ENCODE data around the gene SLC39A3. TPM values are rescaled to one million over a fixed set of nuclear protein-coding genes. Genes with fewer than 3 reads are reported as not detected.

The SLC39A3 gene
- total RNA-seq, 2 donors from 2014 or later, result 21.9 to 25.5 TPM

DNA sequence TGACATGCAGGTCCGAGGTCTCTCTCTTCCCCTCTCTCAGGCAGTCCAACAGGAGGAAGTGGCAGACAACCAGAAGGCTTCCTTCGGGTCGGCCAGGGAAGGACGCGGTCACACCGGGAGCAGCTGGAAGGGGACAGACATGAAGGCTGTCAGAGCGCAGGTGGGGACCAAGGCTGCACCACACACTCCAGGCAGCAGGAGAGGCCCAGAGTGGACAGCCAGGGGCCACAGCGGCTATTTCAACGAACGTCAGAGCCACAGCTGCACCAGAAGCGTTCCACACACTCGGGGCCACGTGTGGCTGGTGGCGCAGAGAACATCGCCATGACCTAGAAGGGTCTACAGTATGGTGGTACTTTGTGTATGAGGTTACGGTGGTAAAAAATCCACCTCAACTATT lies 16.0 kb upstream of the SLC39A3 start:
- ATAC-seq, result no peak
- intact Hi-C loops (cut with DNase I), result no loop called here
- no peak for DNase-seq

DNA sequence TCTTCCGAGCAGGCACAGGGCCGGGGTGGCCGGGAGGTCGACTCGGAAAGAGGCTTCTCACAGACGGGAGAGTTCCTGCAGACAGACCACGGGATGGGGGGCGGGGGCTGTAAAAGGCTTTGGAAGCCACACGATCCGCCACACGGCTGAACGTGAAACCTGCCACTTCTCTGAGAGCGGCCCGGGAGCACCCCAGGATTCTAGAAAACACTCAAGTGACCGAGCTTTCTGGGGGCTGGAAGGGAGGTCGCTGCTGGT lies 15.6 kb upstream of the SLC39A3 start:
- ATAC-seq (no peak), DNase-seq (no peak)
- intact Hi-C loops (cut with DNase I), result no loop called here

DNA sequence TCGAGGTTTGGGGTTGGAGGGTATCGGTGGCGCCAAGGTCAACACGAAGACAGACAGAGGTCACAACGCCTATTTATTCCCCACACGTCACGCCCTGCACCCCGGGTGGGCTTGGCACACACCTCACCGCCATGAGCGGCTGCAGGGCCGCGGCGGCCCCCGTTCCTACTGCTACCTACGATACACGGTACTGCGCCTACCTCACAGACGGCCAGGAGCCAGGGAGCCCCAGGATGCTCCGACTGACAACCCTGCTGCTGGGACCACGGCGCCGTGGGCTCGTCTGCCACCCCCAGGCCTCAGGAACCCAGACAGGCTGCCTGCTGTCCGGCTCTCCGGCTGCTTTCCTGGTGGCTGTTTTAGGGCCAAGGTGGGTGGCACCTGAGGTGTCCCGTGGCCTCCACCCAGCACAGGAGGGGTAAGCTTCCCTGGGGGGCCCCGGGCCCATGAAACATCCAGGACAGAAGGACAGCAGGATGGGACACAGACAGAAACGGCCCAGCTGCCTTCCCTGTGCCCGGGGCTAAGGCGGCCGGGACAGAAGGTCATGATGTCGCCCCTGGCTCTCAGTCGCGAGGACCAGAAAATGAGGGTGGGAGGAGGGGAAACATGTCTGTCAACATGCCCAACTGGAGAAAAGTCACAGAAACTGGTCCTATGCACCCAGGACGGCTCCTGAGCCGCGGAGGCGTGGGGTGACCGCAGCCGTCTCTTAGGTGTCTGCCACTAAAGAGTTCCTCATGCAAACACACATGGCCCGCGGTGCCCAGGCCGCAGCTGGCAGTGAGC lies 15.0 kb upstream of the SLC39A3 start:
- intact Hi-C loops (cut with DNase I), result loop anchor here in 1 of 2 donors (5.0 kb wide), 1 partner anchor 103 kb away; no protein-coding TSS in a partner anchor
- ATAC-seq (no peak), DNase-seq (no peak)

DNA sequence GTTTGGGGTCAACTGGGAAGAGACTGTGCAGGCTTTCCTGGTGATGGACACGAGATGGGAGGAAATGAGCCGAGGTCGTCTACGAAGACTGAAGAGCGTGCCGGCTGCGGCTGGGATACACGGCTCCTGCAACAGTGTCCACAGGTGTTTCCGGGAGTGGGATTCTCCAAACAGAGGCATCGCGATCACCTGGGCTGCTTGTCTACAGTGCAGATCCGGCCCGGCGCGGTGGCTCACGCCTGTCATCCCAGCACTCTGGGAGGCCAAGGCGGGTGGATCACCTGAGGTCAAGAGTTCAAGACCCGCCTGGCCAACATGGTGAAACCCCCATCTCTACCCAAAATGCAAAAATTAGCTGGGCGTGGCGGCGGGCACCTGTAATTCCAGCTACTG lies 11.6 kb upstream of the SLC39A3 start:
- ATAC-seq (no peak), DNase-seq (no peak)
- intact Hi-C loops (cut with DNase I), result loop anchor here in 1 of 2 donors (5.0 kb wide), 1 partner anchor 99 kb away; no protein-coding TSS in a partner anchor

DNA sequence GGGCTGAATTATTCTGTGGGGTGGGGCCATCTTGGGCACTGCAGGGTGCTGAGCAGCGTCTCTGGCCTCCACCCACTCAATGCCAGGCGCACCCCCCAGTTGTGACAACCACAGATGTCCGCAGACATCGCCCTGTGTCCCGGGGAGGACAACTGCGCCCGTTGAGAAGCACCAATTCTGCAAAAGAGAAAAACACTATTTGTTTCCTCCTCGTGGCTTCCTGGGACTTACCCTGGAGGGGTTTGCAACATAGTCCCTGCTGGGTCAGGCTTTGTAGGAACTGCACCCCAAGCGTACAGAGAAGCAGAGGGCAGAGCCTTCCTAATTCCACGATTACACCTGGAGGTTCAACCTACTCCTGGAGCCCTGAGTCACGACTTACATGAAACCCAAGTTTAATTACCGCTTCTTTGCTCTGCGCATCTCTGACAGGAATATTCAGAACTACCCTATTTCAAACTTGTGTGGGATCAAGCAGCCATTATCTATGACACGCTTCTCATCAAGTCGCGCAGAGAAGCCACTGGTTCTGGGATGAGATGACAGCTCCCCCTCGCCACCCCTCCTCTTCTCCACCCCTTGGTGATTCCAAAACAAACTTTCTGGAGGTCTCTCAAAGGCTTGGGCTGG lies 11.1 kb upstream of the SLC39A3 start:
- no peak for ATAC-seq
- DNase-seq, result no peak
- intact Hi-C loops (cut with DNase I), result loop anchor here in 1 of 2 donors (5.0 kb wide), 1 partner anchor 99 kb away; no protein-coding TSS in a partner anchor

DNA sequence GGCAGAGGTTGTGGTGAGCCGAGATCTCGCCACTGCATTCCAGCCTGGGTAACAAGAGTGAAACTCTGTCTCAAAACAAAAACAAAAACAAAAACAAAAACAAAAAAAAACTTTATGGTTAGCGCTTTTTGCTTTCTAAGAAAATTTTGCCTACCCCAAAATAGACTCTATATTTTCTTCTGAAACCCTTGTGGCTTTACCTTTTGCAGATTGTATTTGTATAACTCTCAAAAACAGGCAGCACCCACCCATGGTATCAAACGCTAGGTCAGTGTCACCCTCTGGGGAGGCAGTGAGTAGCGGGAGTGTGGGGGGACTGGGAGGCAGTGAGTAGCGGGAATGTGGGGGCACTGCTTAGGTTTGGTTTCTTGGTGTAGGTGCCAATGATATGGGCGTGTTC lies 7.5 kb upstream of the SLC39A3 start:
- no peak for DNase-seq
- intact Hi-C loops (cut with DNase I), result no loop called here
- ATAC-seq, result no peak

DNA sequence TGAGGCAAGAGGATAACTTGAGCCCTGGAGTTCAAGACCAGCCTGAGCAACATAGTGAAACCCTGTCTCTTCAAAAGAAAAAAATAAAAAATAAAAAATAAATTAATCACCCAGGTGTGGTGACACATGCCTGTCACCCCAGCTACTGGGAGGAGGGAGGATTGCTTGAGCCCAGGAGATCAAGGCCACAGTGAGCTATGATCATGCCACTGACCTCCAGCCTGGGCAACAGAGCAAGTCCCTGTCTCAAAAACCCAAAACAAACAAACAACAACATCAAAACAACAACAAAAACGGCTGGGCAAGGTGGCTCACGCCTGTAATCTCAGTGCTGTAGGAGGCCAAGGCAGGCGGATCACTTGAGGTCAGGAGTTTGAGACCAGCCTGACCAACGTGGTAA lies 4.3 kb upstream of the SLC39A3 start:
- no peak for ATAC-seq
- intact Hi-C loops (cut with DNase I), result no loop called here
- no peak for DNase-seq

DNA sequence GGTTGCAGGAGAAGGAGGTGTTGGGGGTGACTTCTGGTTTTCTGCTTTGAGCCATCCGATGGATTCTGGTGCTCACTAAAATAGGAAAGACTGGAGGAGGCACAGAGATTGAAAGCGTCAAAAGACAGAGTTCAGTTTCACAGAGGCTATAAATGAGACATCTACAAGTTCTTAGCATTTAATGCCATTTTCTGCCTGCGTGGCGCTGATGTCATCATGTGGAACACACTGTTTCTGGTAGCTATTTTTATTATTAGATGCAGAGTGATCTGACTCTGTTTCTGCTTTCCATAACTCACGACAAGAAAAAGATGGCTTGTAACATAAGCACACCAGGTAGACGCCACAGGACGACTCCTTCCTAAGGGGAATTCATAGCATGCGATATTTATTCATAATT lies 3.3 kb upstream of the SLC39A3 start:
- ATAC-seq (no peak), DNase-seq (no peak)
- intact Hi-C loops (cut with DNase I), result no loop called here

DNA sequence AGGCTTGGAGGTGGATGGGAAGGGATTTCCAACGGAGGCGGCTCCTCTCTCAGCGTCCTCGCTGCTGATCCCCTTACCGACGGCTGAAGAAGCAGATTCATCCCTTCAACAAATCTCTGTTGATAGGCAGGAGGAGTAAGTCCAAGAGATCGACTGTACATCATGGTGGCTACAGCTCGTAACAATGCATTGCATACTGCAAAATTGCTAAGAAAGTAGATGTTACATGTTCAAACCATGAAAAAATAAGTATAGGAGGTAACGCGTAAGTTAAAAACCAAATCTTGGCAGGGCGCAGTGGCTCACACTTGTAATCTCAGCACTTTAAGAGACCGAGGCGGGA lies 468 bp upstream of the SLC39A3 start:
- no peak for DNase-seq
- no peak for ATAC-seq
- intact Hi-C loops (cut with DNase I), result no loop called here

DNA sequence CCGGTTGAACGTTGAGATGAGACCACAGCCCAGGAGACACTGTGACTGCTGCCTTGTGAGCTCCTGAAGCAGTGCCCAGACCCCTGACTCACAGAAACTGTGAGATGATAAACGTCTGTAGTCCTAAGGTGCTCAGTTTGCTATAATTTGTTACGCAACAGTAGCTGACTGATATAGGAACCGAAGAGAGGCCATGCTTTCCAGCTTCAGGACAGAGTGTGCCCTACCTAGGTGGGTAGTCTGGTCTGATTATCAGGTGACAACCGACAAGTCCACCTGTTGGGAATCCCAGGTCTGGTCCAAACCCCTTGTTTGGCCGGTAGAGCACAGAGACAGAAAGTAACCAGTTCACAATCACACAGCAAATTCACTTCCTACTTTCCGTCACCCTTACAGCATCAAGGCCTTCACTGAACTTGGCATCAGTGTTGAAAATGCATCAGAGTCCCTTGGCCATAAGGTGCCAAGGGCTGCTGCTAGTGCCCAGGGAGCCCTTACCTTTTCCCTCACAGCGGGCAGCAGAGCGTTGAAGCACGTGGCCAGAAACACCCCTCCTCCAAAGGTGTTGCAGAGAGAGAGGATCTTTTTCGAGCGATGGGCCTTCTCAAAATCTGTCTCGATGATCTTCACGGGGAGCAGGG lies 3.1 kb downstream of the SLC39A3 start:
- intact Hi-C loops (cut with DNase I), result no loop called here
- ATAC-seq (no peak), DNase-seq (no peak)

DNA sequence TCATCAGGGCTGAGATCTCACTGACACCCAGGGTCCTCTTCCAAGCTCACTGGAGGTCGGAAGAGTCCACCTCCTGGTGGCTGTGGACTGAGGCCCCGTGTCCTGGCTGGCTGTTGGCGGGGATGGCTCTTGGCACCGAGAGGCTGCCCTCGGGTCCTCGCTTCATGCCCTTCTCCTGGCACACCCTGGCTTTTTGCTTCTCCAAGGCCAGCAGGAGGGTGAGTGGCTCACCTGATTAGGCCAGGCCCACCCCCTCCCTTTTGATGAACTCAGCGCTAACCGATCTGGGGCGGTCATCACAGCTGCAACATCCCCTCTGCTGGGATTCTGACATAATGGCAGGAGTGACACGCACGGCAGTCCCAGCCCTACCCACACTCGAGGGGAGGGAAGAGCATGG lies 4.4 kb downstream of the SLC39A3 start:
- intact Hi-C loops (cut with DNase I), result no loop called here
- ATAC-seq, result no peak
- DNase-seq, result no peak

DNA sequence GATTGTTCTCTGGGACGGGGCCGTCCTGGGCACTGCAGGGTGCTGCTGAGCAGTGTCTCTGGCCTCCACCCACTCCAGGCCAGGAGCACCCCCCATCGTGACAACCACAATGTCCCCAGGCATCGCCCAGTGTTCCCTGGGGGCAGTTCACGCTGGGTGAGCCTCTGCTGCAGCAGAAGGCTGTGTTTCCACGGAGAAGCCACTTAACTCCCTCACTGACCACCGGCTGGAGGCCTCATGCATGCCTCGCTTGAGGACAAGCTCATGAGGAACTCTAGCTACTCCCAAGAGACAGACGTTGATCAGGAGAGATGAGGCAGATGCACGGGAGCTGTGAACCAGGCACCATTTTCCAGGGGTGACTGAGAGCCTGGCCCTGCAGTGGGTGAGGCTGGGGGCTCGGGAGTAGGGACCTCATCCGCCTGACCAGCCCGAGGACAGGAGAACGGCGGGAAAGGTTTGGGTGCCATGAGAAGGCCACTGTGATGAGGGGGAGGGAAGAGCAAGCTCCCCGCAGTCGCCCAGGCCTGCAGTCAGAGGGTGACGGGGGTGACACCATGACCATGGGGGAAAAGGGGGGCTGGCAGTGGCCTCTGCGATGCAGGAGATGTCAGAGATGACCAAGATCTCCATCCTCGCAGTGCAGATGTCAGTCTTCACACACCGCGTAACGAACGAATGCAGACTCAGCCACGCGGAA lies 5.1 kb downstream of the SLC39A3 start:
- intact Hi-C loops (cut with DNase I), result no loop called here
- DNase-seq, result no peak
- ATAC-seq, result no peak

DNA sequence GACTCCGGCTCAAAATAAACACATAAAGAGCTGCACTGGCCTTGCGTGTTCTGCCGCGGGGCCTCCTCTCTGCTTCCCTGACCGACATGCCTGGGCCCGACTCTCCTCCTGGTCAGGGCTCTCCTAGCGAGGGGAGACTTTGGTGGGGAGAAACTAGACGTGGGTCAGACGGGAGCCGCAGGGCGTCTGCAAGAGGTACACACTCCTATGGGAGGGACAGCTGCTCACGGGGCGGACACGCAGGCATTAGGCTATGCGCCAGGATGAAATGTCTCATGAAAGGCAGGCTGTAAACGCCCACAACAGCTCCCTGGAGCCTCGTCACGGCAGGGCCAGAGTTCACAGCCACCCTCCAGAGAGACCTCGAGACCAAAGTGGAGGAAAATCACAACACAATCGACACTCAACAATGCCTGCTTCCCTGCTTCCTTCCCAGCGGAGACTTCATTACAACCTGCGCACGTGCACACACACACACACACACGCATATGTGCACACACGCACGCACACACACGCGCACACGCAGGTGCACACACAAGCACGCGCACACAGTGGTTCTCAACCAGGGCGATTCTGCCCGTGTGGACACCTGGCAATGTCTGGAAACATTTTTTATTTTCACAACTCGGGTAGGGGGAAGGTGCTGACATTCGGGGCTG lies 5.8 kb downstream of the SLC39A3 start:
- ATAC-seq (peak in 1 of 2 donors; percentile 55), DNase-seq (no peak)
- intact Hi-C loops (cut with DNase I), result no loop called here

DNA sequence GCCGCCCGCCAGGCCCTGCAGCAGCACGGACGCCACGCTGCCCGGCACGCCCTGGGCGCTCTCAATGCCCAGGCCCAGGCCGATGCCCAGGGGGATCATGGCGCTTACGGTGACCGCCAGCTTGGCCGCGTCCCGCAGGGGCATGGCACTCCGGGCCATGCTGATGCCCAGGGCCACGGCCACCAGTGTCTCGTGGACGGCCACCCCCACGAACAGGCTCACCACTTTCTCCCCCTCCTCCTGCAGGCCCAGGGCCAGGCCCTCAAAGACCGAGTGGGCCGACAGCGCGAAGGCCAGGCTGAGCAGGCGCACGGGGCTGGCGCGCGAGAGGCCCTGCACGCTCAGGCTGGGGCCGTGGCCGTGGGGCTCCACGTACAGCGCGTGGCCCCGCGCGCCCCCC lies 6.9 kb downstream of the SLC39A3 start:
- intact Hi-C loops (cut with DNase I), result no loop called here
- DNase-seq (no peak), ATAC-seq (no peak)

DNA sequence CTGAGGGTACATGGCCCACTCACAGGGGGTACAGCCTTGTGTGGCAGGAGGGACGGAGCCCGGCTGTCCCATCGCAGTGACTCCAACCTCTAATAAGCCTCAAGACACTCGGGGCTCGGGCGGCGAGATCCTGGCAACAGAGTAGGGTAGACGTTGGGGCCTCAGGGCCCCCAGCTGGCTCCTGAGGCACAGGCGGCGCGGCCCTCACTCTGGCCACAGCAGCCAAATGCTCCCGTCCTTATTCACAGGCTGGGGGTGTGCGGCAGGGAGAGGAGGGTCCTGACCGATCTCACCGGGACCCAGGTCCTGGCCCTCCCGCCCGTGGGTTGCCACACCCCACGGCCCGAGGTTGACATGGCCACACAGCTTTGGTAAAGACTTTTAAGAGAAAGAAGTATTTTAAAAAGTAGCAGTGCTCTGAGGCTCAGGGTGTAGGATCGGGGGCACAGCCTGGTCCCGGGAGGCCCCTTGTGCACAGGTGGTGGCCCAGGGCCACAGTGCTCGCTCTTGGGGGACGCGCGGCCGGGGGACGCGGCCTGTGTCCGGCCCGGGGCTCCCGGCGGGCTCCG lies 7.6 kb downstream of the SLC39A3 start:
- ATAC-seq (no peak), DNase-seq (no peak)
- intact Hi-C loops (cut with DNase I), result no loop called here

DNA sequence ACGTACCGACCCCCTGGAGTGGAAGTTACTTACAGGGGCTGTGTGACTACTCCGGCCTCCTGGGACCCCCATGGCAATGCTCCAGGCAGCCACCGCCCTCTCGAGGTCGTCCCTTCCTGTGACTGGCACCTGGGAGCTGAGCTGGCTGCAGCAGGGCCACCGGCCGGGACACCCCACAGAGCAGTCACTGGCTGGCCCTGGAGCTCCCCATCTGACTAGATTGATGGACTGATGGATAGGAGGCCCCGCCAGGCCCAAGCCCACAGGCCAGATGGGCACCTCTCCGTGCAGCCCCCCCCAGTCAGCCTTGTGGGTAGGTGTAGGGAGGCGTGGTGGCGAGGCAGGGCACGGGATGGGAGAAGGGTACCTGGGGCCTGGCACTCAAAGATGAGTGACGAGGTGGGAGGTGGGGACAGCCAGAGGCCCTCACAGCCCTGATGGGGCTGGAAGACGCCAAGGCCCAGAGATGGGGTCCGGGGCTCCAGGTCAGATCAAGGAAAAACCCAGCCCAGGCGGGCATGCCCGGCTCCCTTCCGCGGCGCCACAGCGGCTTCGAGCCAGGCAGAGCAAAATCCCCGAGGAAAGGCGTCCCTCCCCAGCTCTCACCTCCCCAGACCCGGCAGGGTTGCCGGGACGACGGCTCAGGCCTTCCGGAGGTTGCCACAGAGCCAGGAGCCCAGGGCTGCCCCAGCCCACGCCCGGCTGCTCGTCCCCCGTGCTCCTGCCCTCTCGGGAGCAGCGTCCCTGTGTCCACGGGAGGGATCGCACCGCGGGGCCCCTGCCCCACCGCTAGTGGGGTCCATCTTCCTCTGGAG lies 8.4 kb downstream of the SLC39A3 start:
- ATAC-seq (no peak), DNase-seq (no peak)
- intact Hi-C loops (cut with DNase I), result no loop called here

DNA sequence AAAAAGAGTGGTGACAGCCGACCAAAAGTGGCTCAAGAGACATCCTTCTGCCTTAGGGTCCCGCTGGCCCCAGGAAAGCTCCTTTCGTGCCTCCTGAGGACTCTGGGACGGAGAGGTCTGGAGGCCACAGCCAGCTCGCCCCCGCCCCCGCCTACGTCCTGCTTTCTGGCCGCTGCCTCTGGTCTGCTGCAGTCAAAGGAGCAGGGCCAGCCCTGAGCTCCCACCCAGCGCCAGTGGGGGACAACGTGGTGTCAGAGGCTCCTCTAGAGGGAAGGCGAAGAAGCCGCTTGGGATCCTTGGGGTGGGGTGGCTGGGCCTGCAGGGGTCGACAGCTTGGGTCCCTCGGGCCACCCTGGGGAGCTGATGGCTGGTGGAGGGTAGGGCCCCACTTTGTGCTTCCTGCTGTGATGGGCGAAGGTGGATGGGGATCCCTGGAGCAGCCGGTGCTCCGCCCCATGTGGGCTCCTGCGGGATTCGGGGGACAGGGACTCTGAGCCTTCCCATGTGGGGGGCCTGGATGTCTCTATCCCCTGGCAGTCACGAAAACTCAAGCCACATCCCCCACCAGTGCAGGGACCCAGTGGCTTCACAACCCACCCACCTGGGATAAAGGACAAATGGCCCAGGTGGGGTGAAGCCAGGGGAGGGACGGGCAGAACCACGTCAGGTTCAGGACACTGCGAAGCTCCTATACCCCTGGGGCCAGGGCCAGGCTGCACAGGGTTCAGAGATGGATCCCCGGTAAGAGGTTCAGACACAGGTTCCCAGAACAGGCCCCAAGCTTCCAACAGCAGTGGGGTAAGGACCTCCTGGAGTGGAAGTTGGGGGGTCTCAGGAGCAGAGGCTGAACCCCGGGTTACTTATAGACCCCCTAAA lies 9.6 kb downstream of the SLC39A3 start:
- ATAC-seq, result no peak
- intact Hi-C loops (cut with DNase I), result no loop called here
- no peak for DNase-seq
